ENCODE measurements around the gene LENG1.

LENG1 gene

DNA sequence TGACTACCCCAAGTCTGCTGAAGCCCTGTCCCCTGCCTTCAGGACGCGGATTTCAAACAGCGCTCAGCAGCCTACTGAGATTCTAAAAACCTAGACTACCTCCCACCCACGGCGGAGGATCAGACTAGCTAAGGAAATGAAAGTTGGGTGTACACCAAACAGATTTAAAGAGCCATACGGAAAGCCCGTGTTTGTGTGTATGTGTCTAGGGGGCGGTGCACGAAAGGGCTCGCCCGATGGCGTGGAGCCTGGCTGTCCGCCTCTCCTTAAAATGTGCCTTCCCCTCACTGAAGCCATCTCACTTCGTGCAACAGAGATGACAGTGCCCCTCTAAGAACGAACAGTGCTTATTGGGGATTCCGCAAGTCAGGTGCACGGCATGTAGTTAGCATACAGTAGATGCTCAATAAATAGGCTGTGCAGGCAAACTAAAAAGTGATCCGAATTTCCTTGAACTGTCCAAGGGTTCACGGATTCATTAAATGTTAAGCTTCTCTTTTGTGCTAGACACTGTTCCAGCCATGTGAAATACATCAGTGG, 639 bp downstream of the LENG1 start:
- Histone ChIP-seq H3K36me3 (ENCODE audit: insufficient read depth, low read depth, low read length) (peaks cover 43% of the 10 kb centered on the region), H3K4me3 (ENCODE audit: low read length) (peak overlapping the region; percentile 84), H3K27me3 (ENCODE audit: insufficient read depth, low read length) (peaks cover 6% of the 10 kb centered on the region; the same call in 1 of the 2 replicates), H3K9ac (ENCODE audit: low read depth, low read length) (peak overlapping the region; percentile 73; the same call in 1 of the 2 replicates), H3K4me1 (ENCODE audit: insufficient read depth, low read length) (no peaks in the 10 kb centered on the region), H3K9me3 (ENCODE audit: insufficient read depth, low read depth, low read length) (no peaks in the 10 kb centered on the region), H3K27ac (ENCODE audit: low read length) (peak overlapping the region; percentile 80)

DNA sequence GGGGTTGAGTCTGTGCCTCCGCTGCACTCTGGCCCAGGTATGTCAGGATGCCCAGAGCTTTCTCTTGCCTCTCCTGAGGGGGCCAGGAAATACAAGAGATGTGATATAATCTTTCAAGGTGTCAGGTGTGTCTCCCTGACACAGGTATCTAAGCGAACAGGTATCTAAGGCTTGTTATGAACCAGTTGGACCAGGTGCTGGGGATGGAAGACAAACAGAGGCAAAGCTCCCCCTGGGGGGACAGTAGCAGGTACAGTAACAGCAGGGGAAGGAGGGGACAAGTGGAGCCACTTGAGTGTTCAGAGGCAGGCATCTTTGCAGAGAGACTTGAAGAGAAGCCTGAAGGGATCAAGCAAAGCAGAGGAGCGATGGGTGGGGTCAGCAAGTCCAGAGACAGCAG, 2.6 kb downstream of the LENG1 start:
- Histone ChIP-seq H3K9ac (ENCODE audit: low read depth, low read length) (no peak overlapping the region), H3K4me1 (ENCODE audit: insufficient read depth, low read length) (no peaks in the 10 kb centered on the region), H3K27me3 (ENCODE audit: insufficient read depth, low read length) (no peaks in the 10 kb centered on the region), H3K27ac (ENCODE audit: low read length) (no peak overlapping the region), H3K9me3 (ENCODE audit: insufficient read depth, low read depth, low read length) (no peaks in the 10 kb centered on the region), H3K4me3 (ENCODE audit: low read length) (no peak overlapping the region), H3K36me3 (ENCODE audit: insufficient read depth, low read depth, low read length) (peaks cover 62% of the 10 kb centered on the region)

DNA sequence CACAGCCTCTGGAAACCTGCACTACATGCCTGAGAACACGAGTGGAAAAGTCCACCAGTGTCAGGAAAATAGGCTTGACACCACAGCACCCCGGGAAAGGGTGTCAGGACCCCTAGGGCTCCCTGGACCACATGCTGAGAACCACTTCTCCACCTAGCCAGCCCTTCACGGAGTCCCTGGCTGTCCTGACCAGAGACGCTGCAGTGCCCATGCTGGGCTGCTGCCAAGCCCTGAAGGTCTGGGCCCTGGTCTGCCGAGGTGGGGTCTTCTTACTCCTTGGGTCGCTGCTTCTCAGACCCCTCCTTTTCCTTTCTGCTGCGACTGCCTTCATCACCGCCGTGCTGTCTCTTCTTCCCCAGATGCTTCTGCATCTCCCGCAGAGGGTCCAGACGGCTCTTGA, 3.0 kb downstream of the LENG1 start:
- Histone ChIP-seq H3K9ac (ENCODE audit: low read depth, low read length) (no peak overlapping the region), H3K36me3 (ENCODE audit: insufficient read depth, low read depth, low read length) (peaks cover 67% of the 10 kb centered on the region), H3K4me3 (ENCODE audit: low read length) (no peak overlapping the region), H3K27me3 (ENCODE audit: insufficient read depth, low read length) (no peaks in the 10 kb centered on the region), H3K4me1 (ENCODE audit: insufficient read depth, low read length) (no peaks in the 10 kb centered on the region), H3K27ac (ENCODE audit: low read length) (no peak overlapping the region), H3K9me3 (ENCODE audit: insufficient read depth, low read depth, low read length) (no peaks in the 10 kb centered on the region)

DNA sequence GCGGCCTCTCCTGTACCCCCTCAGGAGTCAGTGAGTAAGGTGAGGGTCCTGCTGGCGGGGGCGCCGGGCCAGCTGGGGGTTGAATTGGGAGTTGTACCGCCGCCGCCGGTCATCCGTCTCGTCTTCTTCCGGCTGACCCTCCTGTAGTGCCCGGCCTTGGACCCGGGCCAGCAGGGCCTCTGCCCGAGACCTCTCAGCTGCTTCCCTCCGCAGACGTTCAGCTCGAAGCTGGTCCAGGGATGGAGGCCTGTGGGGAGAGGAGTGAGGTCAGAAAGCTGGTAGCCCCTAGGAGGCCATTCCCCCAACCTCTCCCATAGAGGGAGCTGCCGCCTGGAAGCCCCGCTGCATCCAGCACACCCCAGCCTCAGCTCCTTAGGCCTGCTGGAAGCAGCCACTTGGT, 3.8 kb downstream of the LENG1 start:
- H3K27me3 ChIP-seq (ENCODE audit: insufficient read depth, low read length) = no peaks in the 10 kb centered on the region
- H3K36me3 ChIP-seq (ENCODE audit: insufficient read depth, low read depth, low read length) = peaks cover 74% of the 10 kb centered on the region
- H3K4me3 ChIP-seq (ENCODE audit: low read length) = no peak overlapping the region
- H3K4me1 ChIP-seq (ENCODE audit: insufficient read depth, low read length) = no peaks in the 10 kb centered on the region
- H3K27ac ChIP-seq (ENCODE audit: low read length) = no peak overlapping the region
- no peaks in the 10 kb centered on the region for H3K9me3 ChIP-seq (ENCODE audit: insufficient read depth, low read depth, low read length)
- no peak overlapping the region for H3K9ac ChIP-seq (ENCODE audit: low read depth, low read length)

DNA sequence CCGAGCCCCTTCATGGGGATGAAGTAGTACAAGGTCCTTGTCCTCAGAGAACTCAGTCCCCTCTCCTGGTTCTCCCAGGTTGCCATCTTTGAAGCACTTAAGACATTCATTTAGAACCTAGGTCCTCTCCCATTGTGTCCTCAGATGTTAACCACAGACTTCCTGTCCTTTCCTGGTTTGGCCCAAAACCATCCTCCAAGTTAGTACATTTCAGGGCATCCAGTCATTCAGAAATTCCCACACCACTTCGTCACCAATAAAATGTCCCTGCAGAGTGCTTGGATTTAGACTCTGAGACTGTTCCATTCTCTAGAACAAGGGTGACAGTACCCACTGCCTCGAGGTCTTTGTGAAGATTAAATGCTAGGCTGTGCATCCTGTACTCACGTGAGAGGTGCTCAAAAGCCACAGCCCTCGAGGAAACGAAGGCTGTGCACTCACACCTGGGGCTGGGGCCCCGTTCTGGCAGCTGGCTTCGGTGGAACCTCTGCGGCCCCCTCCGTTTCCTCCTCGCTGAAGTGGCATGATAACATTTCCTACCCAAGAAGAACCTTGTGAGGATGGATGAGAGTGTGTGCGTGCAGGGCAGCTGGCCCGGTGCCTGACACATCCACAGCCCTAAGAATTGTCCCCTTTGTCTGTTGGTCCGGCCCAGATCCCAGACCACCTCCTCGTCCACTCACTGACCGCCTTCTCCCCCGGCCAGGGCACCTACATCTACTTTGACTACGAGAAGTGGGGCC, 4.7 kb downstream of the LENG1 start:
- no peaks in the 10 kb centered on the region for H3K9me3 ChIP-seq (ENCODE audit: insufficient read depth, low read depth, low read length)
- H3K9ac ChIP-seq (ENCODE audit: low read depth, low read length) = no peak overlapping the region
- H3K27me3 ChIP-seq (ENCODE audit: insufficient read depth, low read length) = no peaks in the 10 kb centered on the region
- no peak overlapping the region for H3K4me3 ChIP-seq (ENCODE audit: low read length)
- no peaks in the 10 kb centered on the region for H3K4me1 ChIP-seq (ENCODE audit: insufficient read depth, low read length)
- H3K36me3 ChIP-seq (ENCODE audit: insufficient read depth, low read depth, low read length) = peaks cover 83% of the 10 kb centered on the region
- H3K27ac ChIP-seq (ENCODE audit: low read length) = no peak overlapping the region

DNA sequence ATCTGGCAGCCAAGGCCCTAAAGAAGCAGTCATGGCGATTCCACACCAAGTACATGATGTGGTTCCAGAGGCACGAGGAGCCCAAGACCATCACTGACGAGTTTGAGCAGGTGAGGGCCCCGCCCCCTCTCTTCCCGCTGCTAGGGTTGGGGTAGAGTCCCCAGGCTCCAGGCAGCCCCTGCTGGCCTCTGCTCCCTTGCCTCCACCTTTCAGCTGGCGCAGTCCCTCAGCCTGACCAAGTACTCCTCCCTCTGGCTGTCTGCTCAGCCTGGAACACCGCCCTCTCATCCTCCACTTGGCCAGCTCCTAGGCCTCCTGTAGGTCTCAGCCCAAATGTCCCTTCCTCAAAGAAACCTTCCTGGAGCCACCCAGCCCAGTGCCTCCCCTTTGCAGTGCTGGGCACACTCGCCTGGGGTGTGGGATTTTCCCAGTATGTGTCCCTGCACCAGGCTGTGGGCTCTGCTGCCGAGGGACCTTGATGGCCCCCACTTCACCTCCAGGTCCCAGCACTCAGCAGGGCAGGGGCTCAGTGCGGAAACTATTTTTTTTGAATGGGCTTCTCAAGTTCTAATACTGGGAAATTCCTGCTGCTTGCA, 5.7 kb downstream of the LENG1 start:
- Histone ChIP-seq H3K27me3 (ENCODE audit: insufficient read depth, low read length) (no peaks in the 10 kb centered on the region), H3K27ac (ENCODE audit: low read length) (no peak overlapping the region), H3K4me1 (ENCODE audit: insufficient read depth, low read length) (no peaks in the 10 kb centered on the region), H3K9ac (ENCODE audit: low read depth, low read length) (no peak overlapping the region), H3K4me3 (ENCODE audit: low read length) (no peak overlapping the region), H3K9me3 (ENCODE audit: insufficient read depth, low read depth, low read length) (no peaks in the 10 kb centered on the region), H3K36me3 (ENCODE audit: insufficient read depth, low read depth, low read length) (peaks cover 92% of the 10 kb centered on the region)

DNA sequence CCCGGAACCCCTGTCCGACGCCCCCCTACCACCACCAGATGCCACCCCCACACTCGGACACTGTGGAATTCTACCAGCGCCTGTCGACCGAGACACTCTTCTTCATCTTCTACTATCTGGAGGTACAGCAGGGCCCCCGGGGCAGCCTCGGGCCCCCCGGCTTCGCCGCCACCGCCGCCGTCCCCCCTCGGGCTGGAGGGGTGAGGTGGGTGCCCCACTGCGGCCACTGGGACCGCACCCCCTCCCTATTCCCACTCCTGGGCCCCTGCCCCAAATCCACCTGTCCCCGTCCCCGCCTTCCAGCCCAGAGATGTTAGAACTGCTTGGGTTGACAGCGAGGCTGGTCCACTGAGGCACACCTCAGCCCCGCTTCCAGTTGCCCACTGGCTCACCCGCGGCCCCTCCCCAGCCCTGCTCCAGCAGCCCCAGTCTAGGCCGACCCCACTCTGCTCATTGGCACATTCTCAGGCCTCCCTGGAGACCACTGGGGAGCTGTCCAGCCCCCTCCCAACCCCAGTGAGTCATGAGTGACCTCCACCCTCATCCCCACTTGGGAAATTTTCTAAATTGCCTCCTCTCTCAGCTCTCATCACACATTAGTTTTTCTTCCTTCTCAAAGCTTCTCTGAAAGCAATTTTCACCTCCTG, 6.5 kb downstream of the LENG1 start:
- H3K27ac ChIP-seq (ENCODE audit: low read length) = no peak overlapping the region
- peaks cover 95% of the 10 kb centered on the region for H3K36me3 ChIP-seq (ENCODE audit: insufficient read depth, low read depth, low read length)

DNA sequence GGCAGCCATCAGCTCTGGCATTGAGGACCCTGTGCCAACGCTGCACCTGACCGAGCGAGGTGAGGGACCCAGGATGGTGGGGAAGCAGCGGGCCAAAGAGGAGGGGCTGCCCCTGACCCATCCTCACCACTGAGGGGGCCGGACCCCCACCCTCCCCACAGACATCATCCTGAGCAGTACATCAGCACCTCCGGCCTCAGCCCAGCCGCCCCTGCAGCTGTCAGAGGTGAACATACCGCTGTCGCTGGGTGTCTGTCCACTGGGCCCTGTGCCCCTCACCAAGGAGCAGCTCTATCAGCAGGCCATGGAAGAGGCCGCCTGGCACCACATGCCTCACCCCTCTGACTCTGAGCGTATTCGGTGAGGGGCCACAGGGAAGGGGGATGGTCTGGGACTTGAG, 7.3 kb downstream of the LENG1 start:
- no peaks in the 10 kb centered on the region for H3K9me3 ChIP-seq (ENCODE audit: insufficient read depth, low read depth, low read length)
- H3K36me3 ChIP-seq (ENCODE audit: insufficient read depth, low read depth, low read length) = peaks cover 95% of the 10 kb centered on the region
- no peaks in the 10 kb centered on the region for H3K27me3 ChIP-seq (ENCODE audit: insufficient read depth, low read length)
- no peaks in the 10 kb centered on the region for H3K4me1 ChIP-seq (ENCODE audit: insufficient read depth, low read length)
- H3K9ac ChIP-seq (ENCODE audit: low read depth, low read length) = no peak overlapping the region
- no peak overlapping the region for H3K4me3 ChIP-seq (ENCODE audit: low read length)
- H3K27ac ChIP-seq (ENCODE audit: low read length) = no peak overlapping the region

More for the DNA sequence above, 6.5 kb downstream of the LENG1 start:
- no peaks in the 10 kb centered on the region for H3K9me3 ChIP-seq (ENCODE audit: insufficient read depth, low read depth, low read length)
- H3K4me1 ChIP-seq (ENCODE audit: insufficient read depth, low read length) = no peaks in the 10 kb centered on the region
- no peak overlapping the region for H3K9ac ChIP-seq (ENCODE audit: low read depth, low read length)
- H3K27me3 ChIP-seq (ENCODE audit: insufficient read depth, low read length) = no peaks in the 10 kb centered on the region
- H3K4me3 ChIP-seq (ENCODE audit: low read length) = no peak overlapping the region

DNA sequence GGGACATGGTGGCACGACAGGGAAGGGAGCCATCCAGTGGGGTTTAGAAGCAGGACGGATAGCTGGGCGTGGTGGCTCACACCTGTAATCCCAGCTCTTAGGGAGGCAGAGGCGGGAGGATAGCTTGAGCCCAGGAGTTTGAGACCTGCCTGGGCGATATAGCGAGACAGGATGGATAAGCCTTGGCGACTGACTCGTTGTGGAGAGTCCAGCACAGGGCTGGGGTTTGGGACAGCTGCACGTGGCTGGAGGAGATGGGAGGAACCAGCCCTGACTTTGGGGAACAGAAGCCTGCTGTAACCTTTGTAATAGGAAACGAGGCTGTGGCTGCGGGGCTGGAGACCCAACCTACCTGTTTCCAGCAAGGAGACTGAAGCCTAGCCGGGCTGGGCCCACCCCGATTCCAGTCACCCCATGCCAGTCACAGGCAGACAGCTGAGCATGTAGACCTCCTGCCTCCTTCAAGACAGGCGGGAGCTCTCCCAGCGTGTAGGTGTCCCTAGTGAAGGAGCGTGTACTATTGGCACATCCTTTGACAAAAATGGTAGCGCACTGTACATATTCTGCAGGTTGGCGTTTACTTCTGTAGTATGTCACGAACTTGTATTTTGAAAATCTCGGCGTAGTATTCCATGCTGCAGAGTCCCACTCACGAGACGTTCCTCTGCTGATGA, 8.0 kb downstream of the LENG1 start:
- H3K27me3 ChIP-seq (ENCODE audit: insufficient read depth, low read length) = no peaks in the 10 kb centered on the region
- no peaks in the 10 kb centered on the region for H3K9me3 ChIP-seq (ENCODE audit: insufficient read depth, low read depth, low read length)
- H3K4me1 ChIP-seq (ENCODE audit: insufficient read depth, low read length) = no peaks in the 10 kb centered on the region
- H3K36me3 ChIP-seq (ENCODE audit: insufficient read depth, low read depth, low read length) = peaks cover 95% of the 10 kb centered on the region
- no peak overlapping the region for H3K27ac ChIP-seq (ENCODE audit: low read length)
- no peak overlapping the region for H3K4me3 ChIP-seq (ENCODE audit: low read length)
- H3K9ac ChIP-seq (ENCODE audit: low read depth, low read length) = no peak overlapping the region

DNA sequence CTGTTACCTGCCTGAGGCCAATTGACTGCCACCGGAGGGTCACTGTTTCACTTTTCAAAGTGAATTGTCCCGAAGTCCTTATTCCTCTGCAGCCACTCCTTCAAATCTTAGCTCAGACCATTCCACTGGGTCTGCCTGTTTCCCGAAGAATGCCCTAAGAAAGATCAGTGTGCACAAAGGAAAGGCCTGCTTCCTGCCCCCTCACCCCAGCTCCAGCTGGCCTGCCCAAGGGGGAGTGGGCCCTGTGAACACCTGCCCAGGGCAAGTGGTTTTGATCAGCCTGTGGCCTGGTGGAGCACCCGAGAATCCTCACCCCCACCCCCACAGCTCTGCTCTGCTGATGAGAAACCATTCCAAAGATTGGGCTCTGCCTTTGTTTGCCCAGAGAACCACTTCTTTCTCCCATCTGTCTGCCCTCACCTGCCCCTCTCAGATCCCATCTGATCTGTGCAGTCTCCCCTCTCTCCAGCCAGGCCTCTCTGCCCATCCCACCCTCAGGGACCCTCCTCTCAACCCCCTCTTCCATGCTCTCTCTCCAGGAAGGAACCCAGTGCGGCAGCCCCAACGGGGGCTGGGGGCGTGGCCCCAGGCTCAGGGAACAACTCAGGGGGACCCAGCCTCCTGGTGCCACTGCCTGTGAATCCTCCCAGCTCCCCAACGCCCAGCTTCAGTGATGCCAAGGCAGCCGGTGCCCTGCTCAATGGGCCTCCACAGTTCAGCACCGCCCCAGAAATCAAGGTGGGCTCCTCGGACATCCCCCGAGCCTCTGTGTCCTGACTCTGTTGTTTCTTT, 10.3 kb downstream of the LENG1 start:
- H3K27ac ChIP-seq (ENCODE audit: low read length) = no peak overlapping the region

DNA sequence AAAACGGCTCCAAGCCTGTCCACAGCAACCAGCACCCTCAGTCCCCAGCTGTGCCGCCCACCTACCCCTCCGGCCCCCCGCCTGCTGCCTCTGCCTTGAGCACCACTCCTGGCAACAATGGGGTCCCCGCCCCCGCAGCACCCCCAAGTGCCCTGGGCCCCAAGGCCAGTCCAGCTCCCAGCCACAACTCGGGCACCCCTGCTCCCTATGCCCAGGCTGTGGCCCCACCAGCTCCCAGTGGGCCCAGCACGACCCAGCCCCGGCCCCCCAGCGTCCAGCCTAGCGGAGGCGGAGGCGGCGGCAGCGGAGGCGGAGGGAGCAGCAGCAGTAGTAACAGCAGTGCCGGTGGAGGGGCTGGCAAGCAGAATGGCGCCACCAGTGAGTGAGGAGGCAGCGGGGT, 11.4 kb downstream of the LENG1 start:
- H3K27me3 ChIP-seq (ENCODE audit: insufficient read depth, low read length) = no peaks in the 10 kb centered on the region
- H3K4me3 ChIP-seq (ENCODE audit: low read length) = no peak overlapping the region
- no peak overlapping the region for H3K9ac ChIP-seq (ENCODE audit: low read depth, low read length)
- no peaks in the 10 kb centered on the region for H3K9me3 ChIP-seq (ENCODE audit: insufficient read depth, low read depth, low read length)
- no peaks in the 10 kb centered on the region for H3K4me1 ChIP-seq (ENCODE audit: insufficient read depth, low read length)
- H3K27ac ChIP-seq (ENCODE audit: low read length) = no peak overlapping the region
- H3K36me3 ChIP-seq (ENCODE audit: insufficient read depth, low read depth, low read length) = peaks cover 96% of the 10 kb centered on the region

More for the DNA sequence above, 10.3 kb downstream of the LENG1 start:
- peaks cover 96% of the 10 kb centered on the region for H3K36me3 ChIP-seq (ENCODE audit: insufficient read depth, low read depth, low read length)
- H3K27me3 ChIP-seq (ENCODE audit: insufficient read depth, low read length) = no peaks in the 10 kb centered on the region
- no peaks in the 10 kb centered on the region for H3K9me3 ChIP-seq (ENCODE audit: insufficient read depth, low read depth, low read length)
- no peaks in the 10 kb centered on the region for H3K4me1 ChIP-seq (ENCODE audit: insufficient read depth, low read length)
- H3K9ac ChIP-seq (ENCODE audit: low read depth, low read length) = no peak overlapping the region
- H3K4me3 ChIP-seq (ENCODE audit: low read length) = no peak overlapping the region
